Thoracic aorta (tissue), 2 donors: Measurements from ENCODE around the gene NRG4. TPM values are rescaled to one million over a fixed set of nuclear protein-coding genes. Genes with fewer than 3 reads are reported as not detected.
"Not testable (repeated sequence)": the region's sequence is repeated elsewhere in the genome, so short reads cannot be mapped to it uniquely, and the experiment has no call there.

Experiments used
- ATAC-seq: fragments of 150-250 bp; one replicate; pipeline ENCODE4 v1.8.0; 2017; ENCODE audit warnings: low read depth; ENCODE audit not compliant: insufficient number of reproducible peaks, low FRiP score
- DNase-seq: peaks from one replicate; pipeline ENCODE4 v3.0.0-alpha.2; 2020; ENCODE audit warnings: low spot score
- H3K27ac ChIP-seq, 2 donors: fragments of 200-600 bp; sonication (generic); 1 replicate in 1 of 2; 2 replicates in 1 of 2; pipeline ENCODE4 v1.5.1; 2016; ENCODE audit warnings: mild to moderate bottlenecking in 2 of 2, moderate library complexity in 2 of 2
- H3K27me3 ChIP-seq: fragments of 200-600 bp; sonication (generic); replicated peaks from 2 replicates; pipeline ENCODE4 v1.6.0; 2016; ENCODE audit warnings: mild to moderate bottlenecking; ENCODE audit not compliant: insufficient read depth
- H3K36me3 ChIP-seq: fragments of 200-600 bp; sonication (generic); one replicate; pipeline ENCODE4 v1.5.1; 2016
- H3K4me1 ChIP-seq, 2 donors: fragments of 200-600 bp; sonication (generic); 1 replicate in 1 of 2; 2 replicates in 1 of 2; pipeline versions ENCODE4 v1.5.1 to v1.6.0; 2016; ENCODE audit warnings: low read depth in 2 of 2, mild to moderate bottlenecking in 1 of 2; ENCODE audit not compliant: control insufficient read depth in 1 of 2
- H3K4me3 ChIP-seq: fragments of 200-600 bp; sonication (generic); 2 replicates; pipeline ENCODE4 v1.5.1; 2016; ENCODE audit warnings: mild to moderate bottlenecking
- H3K9me3 ChIP-seq: fragments of 200-600 bp; sonication (generic); 2 replicates; pipeline ENCODE4 v1.5.1; 2016
- CTCF ChIP-seq: fragments of 200-600 bp; sonication (generic); IDR thresholded peaks from one replicate; pipeline ENCODE4 v1.5.1; 2019; ENCODE audit warnings: antibody characterized with exemption
- total RNA-seq, 2 donors: library from RNA; depleted of rRNA; stranded (reverse); fragments of >200 nt; gene quantifications; one replicate each; pipeline versions ENCODE4 v1.1.0 to v1.2.3, GENCODE V29; 2016

The NRG4 gene
- total RNA-seq, 2 donors from 2014 or later = not detected

- no peaks in the 10 kb centered on the region for H3K36me3 ChIP-seq
- no peaks in the 10 kb centered on the region for H3K27me3 ChIP-seq
- no peak overlapping the region for H3K4me3 ChIP-seq
- no peak for DNase-seq
- H3K4me1 ChIP-seq = no peaks in the 10 kb centered on the region
- H3K27ac ChIP-seq = no peak overlapping the region
- TF ChIP-seq CTCF = no peak
- ATAC-seq = no peak
- no peaks in the 10 kb centered on the region for H3K9me3 ChIP-seq
These were observed 30.9 kb downstream of the NRG4 start for GRCh38 chr15:75981149-75981815.

- H3K9me3 ChIP-seq, ATAC-seq, H3K36me3 ChIP-seq, DNase-seq, H3K4me1 ChIP-seq, H3K27ac ChIP-seq, H3K27me3 ChIP-seq, H3K4me3 ChIP-seq: not testable (repeated sequence)
These were observed 35.5 kb downstream of the NRG4 start for GRCh38 chr15:75976766-75977165.

- no peak for TF ChIP-seq CTCF
- peaks cover 3% of the 10 kb centered on the region for H3K9me3 ChIP-seq
- ATAC-seq = no peak
- no peaks in the 10 kb centered on the region for H3K27me3 ChIP-seq
- no peaks in the 10 kb centered on the region for H3K36me3 ChIP-seq
- H3K27ac ChIP-seq = no peak overlapping the region
- H3K4me1 ChIP-seq = no peaks in the 10 kb centered on the region
- DNase-seq = no peak
- no peak overlapping the region for H3K4me3 ChIP-seq
These were observed 46.2 kb downstream of the NRG4 start for GRCh38 chr15:75966073-75966472.

- Histone ChIP-seq H3K4me3 (no peak overlapping the region), H3K27ac (no peak overlapping the region), H3K4me1 (no peaks in the 10 kb centered on the region), H3K27me3 (no peaks in the 10 kb centered on the region), H3K9me3 (peaks cover 3% of the 10 kb centered on the region), H3K36me3 (no peaks in the 10 kb centered on the region)
- ATAC-seq (no peak), DNase-seq (no peak)
- no peak for TF ChIP-seq CTCF
These were observed 50.9 kb downstream of the NRG4 start for GRCh38 chr15:75961331-75961730.

- no peak for ATAC-seq
- Histone ChIP-seq H3K4me1 (no peaks in the 10 kb centered on the region), H3K36me3 (no peaks in the 10 kb centered on the region), H3K27ac (no peak overlapping the region), H3K4me3 (no peak overlapping the region), H3K27me3 (no peaks in the 10 kb centered on the region), H3K9me3 (no peaks in the 10 kb centered on the region)
- DNase-seq = no peak
- TF ChIP-seq CTCF = no peak
These were observed 56.5 kb downstream of the NRG4 start for GRCh38 chr15:75955720-75956119.

- Histone ChIP-seq H3K9me3 (no peaks in the 10 kb centered on the region), H3K27me3 (no peaks in the 10 kb centered on the region), H3K4me1 (no peaks in the 10 kb centered on the region), H3K27ac (no peak overlapping the region), H3K4me3 (no peak overlapping the region), H3K36me3 (no peaks in the 10 kb centered on the region)
- ATAC-seq (no peak), DNase-seq (no peak)
- no peak for TF ChIP-seq CTCF
These were observed 59.7 kb downstream of the NRG4 start for GRCh38 chr15:75952525-75952924.
